Hepatocyte (in vitro differentiated cells): ENCODE results near the gene APC2. TPM values are rescaled to one million over a fixed set of nuclear protein-coding genes. Genes with fewer than 3 reads are reported as not detected.

Source experiments
- DNase-seq: peaks from one replicate; pipeline ENCODE4 v3.0.0-alpha.2; 2016; ENCODE audit warnings: low spot score
- H2AFZ ChIP-seq: fragments of 200-600 bp; sonication (generic); 2 replicates; pipeline ENCODE4 v1.6.0; 2016; ENCODE audit warnings: antibody characterized with exemption, mild to moderate bottlenecking
- H3K27ac ChIP-seq: fragments of 200-600 bp; sonication (generic); 2 replicates; pipeline ENCODE4 v1.5.1; 2016; ENCODE audit warnings: mild to moderate bottlenecking
- H3K27me3 ChIP-seq: fragments of 200-600 bp; sonication (generic); 2 replicates; pipeline ENCODE4 v1.6.1; 2016
- H3K36me3 ChIP-seq: fragments of 200-600 bp; sonication (generic); replicated peaks from 2 replicates; pipeline ENCODE4 v1.5.1; 2016; ENCODE audit warnings: low read depth; ENCODE audit not compliant: insufficient read depth
- H3K4me1 ChIP-seq: fragments of 200-600 bp; sonication (generic); 2 replicates; pipeline ENCODE4 v1.5.1; 2016; ENCODE audit warnings: mild to moderate bottlenecking, moderate library complexity; ENCODE audit not compliant: insufficient read depth
- H3K4me2 ChIP-seq: fragments of 200-600 bp; sonication (generic); 2 replicates; pipeline ENCODE4 v1.6.0; 2016
- H3K4me3 ChIP-seq: fragments of 200-600 bp; sonication (generic); 2 replicates; pipeline ENCODE4 v1.5.1; 2016; ENCODE audit warnings: mild to moderate bottlenecking
- H3K79me2 ChIP-seq: fragments of 200-600 bp; sonication (generic); 2 replicates; pipeline ENCODE4 v1.6.0; 2017; ENCODE audit warnings: mild to moderate bottlenecking
- H3K9me2 ChIP-seq: fragments of 200-600 bp; sonication (generic); replicated peaks from 2 replicates; pipeline ENCODE4 v1.6.0; 2017; ENCODE audit warnings: mild to moderate bottlenecking; ENCODE audit not compliant: insufficient read depth
- H3K9me3 ChIP-seq: fragments of 200-600 bp; sonication (generic); 2 replicates; pipeline ENCODE4 v1.5.1; 2016; ENCODE audit warnings: low read depth, mild to moderate bottlenecking
- H4K20me1 ChIP-seq: fragments of 200-600 bp; sonication (generic); 2 replicates; pipeline ENCODE4 v1.6.0; 2016; ENCODE audit warnings: mild to moderate bottlenecking; ENCODE audit not compliant: insufficient read depth, poor library complexity, severe bottlenecking
- EZH2 ChIP-seq: fragments of 200-600 bp; sonication (generic); IDR thresholded peaks from 2 replicates; pipeline ENCODE4 v1.6.1; 2016; ENCODE audit warnings: antibody characterized with exemption, mild to moderate bottlenecking, borderline replicate concordance
- EZH2phosphoT487 ChIP-seq: fragments of 200-600 bp; sonication (generic); IDR thresholded peaks from one replicate; pipeline ENCODE4 v1.6.1; 2018; ENCODE audit warnings: antibody characterized with exemption, mild to moderate bottlenecking, low read depth, moderate library complexity; ENCODE audit not compliant: unreplicated experiment, severe bottlenecking
- WGBS: methylation state at CpG from one replicate; pipeline ENCODE4 v1.1.6; 2016; ENCODE audit warnings: low lambda C conversion rate; ENCODE audit errors: missing lambda C conversion rate; 5-methylcytosine and 5-hydroxymethylcytosine counted together
- polyA plus RNA-seq: library from polyadenylated mRNA; unstranded; fragments of >200 nt; fragmentation: Nextera tagmentation; extraction: Ambion mirVana; gene quantifications from 2 replicates; pipeline ENCODE4 v1.2.1, GENCODE V29; 2016
- total RNA-seq: library from RNA; depleted of rRNA; stranded (reverse); fragments of >200 nt; gene quantifications from 2 replicates; pipeline ENCODE4 v1.2.3, GENCODE V29; 2014
- TF ChIP-seq, protein P1 (sequence below): fragments of 200-600 bp; sonication (generic); IDR thresholded peaks from 2 replicates; pipeline ENCODE4 v1.5.1; 2016; ENCODE audit warnings: antibody characterized with exemption, mild to moderate bottlenecking; ENCODE audit not compliant: poor library complexity

The APC2 gene
- total and polyA plus RNA-seq, 2 experiments from 2014 or later, result 0.36 to 1.2 TPM

DNA sequence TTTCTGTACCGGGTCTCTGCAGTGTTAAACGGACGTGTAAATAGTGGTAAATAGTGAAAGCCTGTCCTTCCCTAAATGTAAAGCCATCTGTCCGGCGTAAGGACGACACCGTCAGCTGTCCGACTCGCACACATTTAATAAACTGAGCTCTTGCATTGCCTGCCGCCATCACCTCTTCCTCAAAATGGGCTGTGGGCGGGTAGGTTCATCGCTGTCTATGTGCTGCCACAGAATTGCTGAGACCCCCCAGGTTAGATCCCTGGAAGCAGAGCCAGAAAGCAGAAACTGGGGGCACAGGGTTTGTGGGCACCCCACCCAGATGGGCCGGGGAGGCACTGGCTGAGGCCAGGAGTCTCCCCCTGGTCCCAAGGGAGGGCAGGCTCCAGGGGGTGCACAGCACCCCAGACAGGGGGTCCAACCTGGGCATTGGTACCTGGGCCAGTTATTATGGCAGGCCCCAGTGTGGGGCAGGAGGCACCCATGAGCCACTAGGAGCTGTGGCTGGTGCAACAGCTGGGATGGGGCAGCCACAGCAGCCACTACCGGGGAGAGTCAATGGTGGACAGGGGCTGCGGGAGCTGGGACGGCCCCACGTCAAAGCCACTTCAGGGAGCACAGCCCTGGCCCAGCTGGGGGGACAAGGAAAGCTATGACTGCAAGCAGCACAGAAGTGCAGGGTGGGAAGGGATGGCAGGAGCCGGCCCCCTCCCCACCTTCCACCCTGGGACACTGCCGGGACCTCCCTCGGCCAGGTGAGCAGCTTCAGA, 23.3 kb downstream of the APC2 start:
- Histone ChIP-seq H3K36me3 (no peaks in the 10 kb centered on the region), H3K9me3 (no peaks in the 10 kb centered on the region), H4K20me1 (peaks cover 71% of the 10 kb centered on the region), H3K4me3 (no peak overlapping the region), H3K27me3 (peaks cover 48% of the 10 kb centered on the region), H3K79me2 (peaks cover 21% of the 10 kb centered on the region), H3K4me2 (no peak overlapping the region), H2AFZ (no peak overlapping the region), H3K4me1 (peaks cover 31% of the 10 kb centered on the region), H3K9me2 (no peaks in the 10 kb centered on the region), H3K27ac (no peak overlapping the region)
- WGBS, result 82% methylated on average over 20 of the region's 20 CpGs
- no peak for DNase-seq
- TF ChIP-seq EZH2phosphoT487, result no peak
- TF ChIP-seq, protein P1, sequence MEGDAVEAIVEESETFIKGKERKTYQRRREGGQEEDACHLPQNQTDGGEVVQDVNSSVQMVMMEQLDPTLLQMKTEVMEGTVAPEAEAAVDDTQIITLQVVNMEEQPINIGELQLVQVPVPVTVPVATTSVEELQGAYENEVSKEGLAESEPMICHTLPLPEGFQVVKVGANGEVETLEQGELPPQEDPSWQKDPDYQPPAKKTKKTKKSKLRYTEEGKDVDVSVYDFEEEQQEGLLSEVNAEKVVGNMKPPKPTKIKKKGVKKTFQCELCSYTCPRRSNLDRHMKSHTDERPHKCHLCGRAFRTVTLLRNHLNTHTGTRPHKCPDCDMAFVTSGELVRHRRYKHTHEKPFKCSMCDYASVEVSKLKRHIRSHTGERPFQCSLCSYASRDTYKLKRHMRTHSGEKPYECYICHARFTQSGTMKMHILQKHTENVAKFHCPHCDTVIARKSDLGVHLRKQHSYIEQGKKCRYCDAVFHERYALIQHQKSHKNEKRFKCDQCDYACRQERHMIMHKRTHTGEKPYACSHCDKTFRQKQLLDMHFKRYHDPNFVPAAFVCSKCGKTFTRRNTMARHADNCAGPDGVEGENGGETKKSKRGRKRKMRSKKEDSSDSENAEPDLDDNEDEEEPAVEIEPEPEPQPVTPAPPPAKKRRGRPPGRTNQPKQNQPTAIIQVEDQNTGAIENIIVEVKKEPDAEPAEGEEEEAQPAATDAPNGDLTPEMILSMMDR, result no peak
- no peak for TF ChIP-seq EZH2

DNA sequence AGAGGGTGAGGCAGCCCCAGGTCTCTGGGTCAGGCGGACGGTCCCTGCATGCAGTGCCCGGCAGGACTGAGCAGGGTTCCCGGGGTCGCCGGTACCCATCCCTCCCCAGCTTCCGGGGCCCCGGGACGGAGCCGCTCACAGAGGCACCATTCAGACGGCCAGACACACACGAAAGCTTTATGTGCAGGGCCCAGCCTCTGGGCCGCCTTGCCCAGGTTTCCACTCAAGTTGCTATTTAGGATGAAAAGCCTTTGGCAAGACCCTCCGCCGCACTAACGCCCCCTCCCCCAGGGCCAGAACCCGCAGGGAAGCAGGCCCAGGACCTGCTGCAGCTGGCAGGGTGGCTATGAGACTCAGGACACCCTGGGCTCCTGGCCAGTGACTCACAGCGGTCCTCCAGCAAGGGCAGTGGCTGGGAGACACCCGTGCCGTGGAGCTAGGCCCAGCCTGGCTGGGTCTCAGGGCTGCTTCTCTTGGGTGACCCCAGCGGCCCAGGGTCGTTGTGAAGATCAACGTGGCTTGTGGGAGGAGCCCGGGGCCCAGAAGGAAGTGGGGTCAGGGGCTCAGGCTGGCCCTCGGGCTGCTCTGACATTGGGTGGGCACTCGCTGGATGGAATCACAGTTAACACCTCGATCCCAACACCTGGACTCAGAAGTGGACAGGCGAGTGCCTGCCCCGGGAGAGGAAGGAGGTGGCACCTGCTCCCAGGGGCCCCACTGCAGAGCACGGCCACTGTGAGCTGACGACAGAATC, 24.3 kb downstream of the APC2 start:
- Histone ChIP-seq H4K20me1 (peaks cover 62% of the 10 kb centered on the region), H3K27me3 (peaks cover 42% of the 10 kb centered on the region), H3K36me3 (no peaks in the 10 kb centered on the region), H3K9me2 (no peaks in the 10 kb centered on the region), H3K79me2 (peaks cover 28% of the 10 kb centered on the region), H2AFZ (no peak overlapping the region), H3K4me3 (no peak overlapping the region), H3K9me3 (no peaks in the 10 kb centered on the region), H3K4me1 (peaks cover 29% of the 10 kb centered on the region), H3K27ac (no peak overlapping the region), H3K4me2 (no peak overlapping the region)
- DNase-seq, result no peak
- WGBS, result 91% methylated on average over 31 of the region's 31 CpGs
- TF ChIP-seq EZH2phosphoT487 (no peak), EZH2 (no peak)
- TF ChIP-seq, protein P1, result no peak

DNA sequence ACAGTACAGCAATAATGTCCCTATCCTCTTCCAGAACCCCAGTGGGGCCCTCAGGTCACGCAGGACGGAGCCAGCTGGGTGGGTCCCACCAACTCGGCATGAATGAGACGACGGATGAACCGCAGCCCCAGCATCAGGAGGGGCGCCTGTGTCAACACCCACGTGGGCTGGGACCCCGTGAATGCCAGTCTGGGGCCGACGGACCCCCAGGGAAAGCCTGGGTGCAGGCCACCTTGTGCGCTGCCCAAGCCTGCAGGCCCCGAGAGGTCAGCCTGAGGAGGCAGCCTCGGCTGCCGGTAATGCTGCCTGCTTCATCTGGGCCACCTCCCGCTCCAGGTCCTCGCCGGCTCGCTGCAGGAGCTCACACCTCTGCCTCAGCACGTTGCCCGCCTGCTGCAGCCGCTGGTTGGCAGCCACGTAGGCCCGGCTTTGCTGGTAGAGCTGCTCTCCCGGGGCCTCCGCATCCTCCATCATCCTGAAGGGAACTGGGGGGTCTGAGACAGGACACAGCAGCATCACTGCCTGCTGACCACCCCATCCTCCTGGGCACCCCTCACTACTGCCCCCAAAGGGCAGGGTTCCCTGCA, 24.9 kb downstream of the APC2 start:
- H3K79me2 ChIP-seq, result peaks cover 28% of the 10 kb centered on the region
- peaks cover 39% of the 10 kb centered on the region for H3K27me3 ChIP-seq
- TF ChIP-seq, protein P1, result no peak
- TF ChIP-seq EZH2 (no peak), EZH2phosphoT487 (no peak)
- H3K36me3 ChIP-seq, result no peaks in the 10 kb centered on the region
- H2AFZ ChIP-seq, result no peak overlapping the region
- H3K9me2 ChIP-seq, result no peaks in the 10 kb centered on the region
- H3K27ac ChIP-seq, result no peak overlapping the region
- no peaks in the 10 kb centered on the region for H3K9me3 ChIP-seq
- DNase-seq, result no peak
- H3K4me2 ChIP-seq, result no peak overlapping the region
- H3K4me1 ChIP-seq, result peaks cover 27% of the 10 kb centered on the region
- H4K20me1 ChIP-seq, result peaks cover 58% of the 10 kb centered on the region
- no peak overlapping the region for H3K4me3 ChIP-seq
- whole genome bisulfite sequencing, result 91% methylated on average over 25 of the region's 26 CpGs
